Fibroblast of lung (primary cell): ENCODE results near the gene PPA1.

Source experiments
- CTCF ChIP-seq, 2 donors: IDR thresholded peaks in 1 of 2; conservative IDR thresholded peaks in 1 of 2; 1 replicate in 1 of 2; 2 replicates in 1 of 2; pipeline ENCODE4 v1.5.1; 2011 to 2012; ENCODE audit warnings: low read length in 2 of 2, control low read depth in 1 of 2, inconsistent platforms in 1 of 2, low read depth in 1 of 2, mild to moderate bottlenecking in 1 of 2
- EZH2 ChIP-seq: IDR thresholded peaks from 2 replicates; pipeline ENCODE4 v1.5.1; 2012; ENCODE audit warnings: low read length, control low read depth, mild to moderate bottlenecking; ENCODE audit errors: missing control alignments

GRCh38 chr10:70233939-70234300, 691 bp upstream of the PPA1 start:
- TF ChIP-seq CTCF (conservative IDR thresholded peaks at IDR 0.05 in 1 of 2, IDR thresholded peaks at IDR 0.05 in 1 of 2; ENCODE audit: low read depth in 1 of 2, low read length in 2 of 2) (no peak), EZH2 (no peak)
